ENCODE measurements around the gene PPP1R7. TPM values are rescaled to one million over a fixed set of nuclear protein-coding genes. Genes with fewer than 3 reads are reported as not detected.

Gene PPP1R7
- total RNA-seq, 1 experiment from 2014 or later: 65.4 TPM

GRCh38 chr2:241132538-241133435, 17.5 kb upstream of the PPP1R7 start:
- BruUV-seq (replicated peaks): no TSS peak
- peaks cover 4% of the 10 kb centered on the region for H3K36me3 Mint-ChIP-seq (ENCODE audit: insufficient read depth, unreplicated experiment)

DNA sequence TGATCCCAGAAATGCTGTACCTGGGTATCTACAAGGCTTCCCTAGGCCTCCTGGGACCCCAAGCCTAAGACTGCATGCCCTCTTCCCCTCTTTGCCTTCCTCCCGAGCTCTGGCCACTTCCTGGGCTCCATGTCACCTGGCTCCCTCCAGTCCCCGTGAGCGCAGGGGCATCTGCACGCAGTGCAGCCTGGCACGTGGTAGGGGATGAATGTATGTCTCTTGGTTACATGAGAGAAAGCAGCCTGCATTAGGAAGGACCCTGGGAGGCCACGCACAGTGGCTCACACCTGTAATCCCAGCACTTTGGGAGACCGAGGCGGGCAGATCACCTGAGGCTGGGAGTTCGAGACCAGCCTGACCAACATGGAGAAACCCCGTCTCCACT, 16.8 kb upstream of the PPP1R7 start:
- H3K4me1 Mint-ChIP-seq (ENCODE audit: low read depth, unreplicated experiment): no peaks in the 10 kb centered on the region
- no TSS peak for BruUV-seq (replicated peaks)

More at GRCh38 chr2:241132538-241133435, 17.5 kb upstream of the PPP1R7 start:
- Mint-ChIP-seq H3K27me3 (ENCODE audit: unreplicated experiment) (no peaks in the 10 kb centered on the region), H3K27ac (ENCODE audit: unreplicated experiment) (no peak overlapping the region), H3K9me3 (ENCODE audit: low read depth, unreplicated experiment) (no peaks in the 10 kb centered on the region), H3K4me3 (ENCODE audit: low read depth, unreplicated experiment) (no peak overlapping the region), H3K4me1 (ENCODE audit: low read depth, unreplicated experiment) (no peaks in the 10 kb centered on the region)
- intact Hi-C loops (cut with micrococcal nuclease; ENCODE audit: unreplicated experiment): no loop called here
- TF ChIP-seq, protein P1, sequence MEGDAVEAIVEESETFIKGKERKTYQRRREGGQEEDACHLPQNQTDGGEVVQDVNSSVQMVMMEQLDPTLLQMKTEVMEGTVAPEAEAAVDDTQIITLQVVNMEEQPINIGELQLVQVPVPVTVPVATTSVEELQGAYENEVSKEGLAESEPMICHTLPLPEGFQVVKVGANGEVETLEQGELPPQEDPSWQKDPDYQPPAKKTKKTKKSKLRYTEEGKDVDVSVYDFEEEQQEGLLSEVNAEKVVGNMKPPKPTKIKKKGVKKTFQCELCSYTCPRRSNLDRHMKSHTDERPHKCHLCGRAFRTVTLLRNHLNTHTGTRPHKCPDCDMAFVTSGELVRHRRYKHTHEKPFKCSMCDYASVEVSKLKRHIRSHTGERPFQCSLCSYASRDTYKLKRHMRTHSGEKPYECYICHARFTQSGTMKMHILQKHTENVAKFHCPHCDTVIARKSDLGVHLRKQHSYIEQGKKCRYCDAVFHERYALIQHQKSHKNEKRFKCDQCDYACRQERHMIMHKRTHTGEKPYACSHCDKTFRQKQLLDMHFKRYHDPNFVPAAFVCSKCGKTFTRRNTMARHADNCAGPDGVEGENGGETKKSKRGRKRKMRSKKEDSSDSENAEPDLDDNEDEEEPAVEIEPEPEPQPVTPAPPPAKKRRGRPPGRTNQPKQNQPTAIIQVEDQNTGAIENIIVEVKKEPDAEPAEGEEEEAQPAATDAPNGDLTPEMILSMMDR (IDR thresholded peaks at IDR 0.05; ENCODE audit: unreplicated experiment): no peak
- CTCF ChIA-PET: no interaction called here
- DNase-seq: no peak

DNA sequence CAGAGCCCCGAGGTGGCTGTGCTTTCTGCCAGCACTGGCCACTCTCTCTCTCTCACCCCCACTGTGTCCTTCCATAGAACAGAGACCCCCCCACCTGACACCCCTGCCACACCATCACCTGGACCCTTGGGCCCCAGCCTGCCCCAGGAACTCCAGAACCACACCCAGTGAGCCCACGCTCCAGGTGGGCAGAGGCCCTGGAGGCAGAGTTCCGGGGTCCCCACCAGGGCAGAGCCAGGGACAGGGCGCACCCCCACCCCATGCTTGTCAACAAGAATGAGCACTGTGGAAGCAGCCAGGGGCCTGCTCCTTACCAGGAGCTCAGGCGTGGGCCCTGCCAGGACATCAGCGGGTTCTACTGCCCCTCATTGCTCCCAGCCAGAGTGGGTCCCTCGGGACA, 15.6 kb upstream of the PPP1R7 start:
- Mint-ChIP-seq H3K36me3 (ENCODE audit: insufficient read depth, unreplicated experiment) (no peaks in the 10 kb centered on the region), H3K27ac (ENCODE audit: unreplicated experiment) (no peak overlapping the region), H3K4me1 (ENCODE audit: low read depth, unreplicated experiment) (no peaks in the 10 kb centered on the region), H3K9me3 (ENCODE audit: low read depth, unreplicated experiment) (no peaks in the 10 kb centered on the region), H3K27me3 (ENCODE audit: unreplicated experiment) (no peaks in the 10 kb centered on the region), H3K4me3 (ENCODE audit: low read depth, unreplicated experiment) (no peak overlapping the region)
- TF ChIP-seq, protein P1 (IDR thresholded peaks at IDR 0.05; ENCODE audit: unreplicated experiment): no peak
- CTCF ChIA-PET: no interaction called here
- DNase-seq: no peak
- intact Hi-C loops (cut with micrococcal nuclease; ENCODE audit: unreplicated experiment): no loop called here
- no TSS peak for BruUV-seq (replicated peaks)

More for the DNA sequence above, 16.8 kb upstream of the PPP1R7 start:
- TF ChIP-seq, protein P1 (IDR thresholded peaks at IDR 0.05; ENCODE audit: unreplicated experiment): no peak
- Mint-ChIP-seq H3K27ac (ENCODE audit: unreplicated experiment) (no peak overlapping the region), H3K36me3 (ENCODE audit: insufficient read depth, unreplicated experiment) (no peaks in the 10 kb centered on the region), H3K4me3 (ENCODE audit: low read depth, unreplicated experiment) (no peak overlapping the region), H3K9me3 (ENCODE audit: low read depth, unreplicated experiment) (no peaks in the 10 kb centered on the region), H3K27me3 (ENCODE audit: unreplicated experiment) (no peaks in the 10 kb centered on the region)
- intact Hi-C loops (cut with micrococcal nuclease; ENCODE audit: unreplicated experiment): no loop called here
- CTCF ChIA-PET: no interaction called here
- DNase-seq: no peak

GRCh38 chr2:241135737-241136136, 14.5 kb upstream of the PPP1R7 start:
- no peak for DNase-seq

More at GRCh38 chr2:241135737-241136136, 14.5 kb upstream of the PPP1R7 start:
- H3K27ac Mint-ChIP-seq (ENCODE audit: unreplicated experiment): no peak overlapping the region
- H3K36me3 Mint-ChIP-seq (ENCODE audit: insufficient read depth, unreplicated experiment): no peaks in the 10 kb centered on the region
- no peaks in the 10 kb centered on the region for H3K4me1 Mint-ChIP-seq (ENCODE audit: low read depth, unreplicated experiment)
- CTCF ChIA-PET: no interaction called here
- no peaks in the 10 kb centered on the region for H3K9me3 Mint-ChIP-seq (ENCODE audit: low read depth, unreplicated experiment)
- H3K4me3 Mint-ChIP-seq (ENCODE audit: low read depth, unreplicated experiment): no peak overlapping the region
- TF ChIP-seq, protein P1 (IDR thresholded peaks at IDR 0.05; ENCODE audit: unreplicated experiment): no peak
- no peaks in the 10 kb centered on the region for H3K27me3 Mint-ChIP-seq (ENCODE audit: unreplicated experiment)
- intact Hi-C loops (cut with micrococcal nuclease; ENCODE audit: unreplicated experiment): no loop called here
- no TSS peak for BruUV-seq (replicated peaks)
